Myocyte (in vitro differentiated cells): ENCODE results near the gene SPDYE4. TPM values are rescaled to one million over a fixed set of nuclear protein-coding genes. Genes with fewer than 3 reads are reported as not detected.

Source experiments
- DNase-seq: peaks from one replicate; pipeline ENCODE4 v3.0.0-alpha.2; 2012; ENCODE audit warnings: low read depth
- total RNA-seq: library from RNA; depleted of rRNA; stranded (reverse); fragments of >200 nt; gene quantifications from 2 replicates; pipeline ENCODE4 v1.2.3, GENCODE V29; 2014

The SPDYE4 gene
- total RNA-seq, 1 donor from 2014 or later: not detected

DNA sequence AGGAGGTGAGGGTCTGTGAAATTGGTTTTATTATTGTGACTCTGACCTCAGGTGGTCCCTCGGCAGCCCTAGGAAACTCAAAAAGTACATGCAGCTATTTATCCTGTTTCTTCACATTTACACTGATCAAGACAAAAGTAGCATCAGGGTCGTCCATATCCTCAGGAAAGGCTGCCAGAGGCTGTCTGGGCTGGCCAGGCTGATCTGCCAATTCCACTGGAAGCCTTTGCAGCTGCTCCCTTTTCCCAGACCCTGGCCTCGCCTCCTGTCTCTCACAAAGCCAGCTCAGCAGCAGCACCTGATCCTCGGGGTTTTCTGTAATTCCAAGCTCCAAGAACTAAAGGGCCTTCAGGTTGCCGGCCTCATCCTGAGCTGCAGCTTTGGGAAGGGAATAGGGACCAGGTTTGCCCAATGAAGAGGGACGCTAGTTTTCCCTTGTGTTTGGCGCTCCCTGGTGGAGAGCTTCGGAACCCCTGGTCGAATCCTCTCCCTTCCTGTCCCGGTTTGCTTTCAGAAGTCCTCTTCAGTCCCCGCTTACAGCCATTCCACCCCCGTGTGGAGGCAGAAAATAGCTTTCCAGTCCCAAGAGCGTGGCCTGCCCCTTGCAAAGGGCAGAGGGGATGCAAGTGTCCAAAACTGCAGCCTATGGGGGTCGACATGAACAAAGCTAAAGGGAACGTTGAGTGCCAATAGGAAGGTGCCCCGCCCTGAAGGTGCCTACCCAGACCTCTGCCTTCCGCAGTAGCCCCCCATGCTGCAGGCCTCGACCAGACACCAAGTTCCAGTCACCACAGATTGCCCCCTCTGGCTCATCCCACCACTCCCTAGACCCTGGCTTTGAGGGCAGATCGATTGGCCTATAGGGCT, 27.4 kb upstream of the SPDYE4 start:
- peak; percentile 66 for DNase-seq

DNA sequence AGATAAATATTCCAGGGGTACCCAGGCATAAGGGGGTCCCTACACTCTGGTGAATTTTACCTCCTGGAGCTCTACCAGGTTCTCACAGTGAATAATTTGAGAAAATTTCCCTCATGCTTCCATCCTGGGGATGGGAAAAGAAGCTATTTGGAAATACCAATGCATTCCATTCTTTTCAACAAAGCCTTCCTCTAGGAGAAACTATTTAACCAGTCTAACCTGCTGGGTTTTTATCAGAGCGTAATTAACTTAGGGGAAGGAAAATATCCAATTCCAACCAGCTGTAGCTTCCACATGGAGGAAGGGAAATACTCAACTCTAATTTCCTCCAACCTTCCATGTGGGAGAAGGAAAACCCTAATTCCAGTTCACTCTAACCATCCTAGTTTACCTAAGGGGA, 23.8 kb upstream of the SPDYE4 start:
- no peak for DNase-seq

DNA sequence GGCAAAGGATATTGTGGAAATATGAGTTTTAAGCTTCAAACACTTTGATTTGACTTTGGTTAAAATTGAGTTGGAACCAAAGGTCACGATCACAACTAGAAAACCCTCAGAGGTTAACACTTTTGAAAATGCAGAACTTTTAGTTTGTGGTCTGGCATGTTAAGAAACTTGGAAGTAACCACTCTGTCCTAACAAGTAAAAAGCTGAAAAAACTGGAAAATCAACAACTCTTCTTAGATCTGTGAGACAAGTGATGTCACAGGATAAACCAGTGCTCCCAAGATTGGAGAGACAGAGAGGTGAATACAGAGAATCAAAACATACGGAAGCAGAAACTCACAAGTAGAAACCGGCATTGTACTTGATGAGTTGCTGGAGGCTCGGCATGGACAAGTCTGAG, 23.4 kb upstream of the SPDYE4 start:
- no peak for DNase-seq

DNA sequence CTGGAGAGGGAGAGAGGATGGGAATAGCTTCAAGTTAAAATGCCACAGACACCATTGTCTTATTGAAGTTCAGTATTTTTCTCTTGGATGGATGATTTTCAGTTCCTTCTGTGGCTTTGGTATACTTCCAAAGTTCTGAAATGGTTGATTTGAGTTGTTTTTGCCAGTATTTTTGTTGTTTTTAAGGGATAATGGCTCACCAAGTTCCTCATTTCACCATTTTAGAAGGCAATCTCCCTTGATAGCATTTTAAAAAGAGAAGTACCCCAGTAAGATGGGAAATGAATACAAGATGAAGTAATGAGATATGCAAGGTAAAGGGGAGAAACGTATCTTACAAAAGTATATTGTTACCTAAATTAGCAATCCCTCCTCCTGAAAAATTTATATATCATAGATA, 18.5 kb upstream of the SPDYE4 start:
- no peak for DNase-seq

DNA sequence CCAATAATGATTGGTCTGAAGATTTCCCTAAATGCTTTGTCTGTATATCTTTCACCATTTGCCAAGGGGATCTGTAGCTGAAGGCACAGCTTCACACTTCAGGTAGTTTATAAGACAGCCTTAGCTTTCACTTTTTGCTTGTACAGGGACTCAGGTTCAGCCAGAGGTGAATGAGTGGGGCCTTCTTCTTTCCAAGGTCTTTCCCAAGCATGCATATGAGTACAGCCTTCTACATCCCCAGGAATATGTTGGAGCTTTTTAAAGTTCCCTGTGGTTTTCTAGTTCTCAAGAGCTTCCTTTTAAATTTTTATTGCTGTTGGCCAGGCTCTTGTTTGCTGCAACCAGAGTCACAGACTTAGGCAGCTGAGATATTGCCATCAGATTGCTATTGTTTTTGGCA, 17.9 kb upstream of the SPDYE4 start:
- DNase-seq: no peak

DNA sequence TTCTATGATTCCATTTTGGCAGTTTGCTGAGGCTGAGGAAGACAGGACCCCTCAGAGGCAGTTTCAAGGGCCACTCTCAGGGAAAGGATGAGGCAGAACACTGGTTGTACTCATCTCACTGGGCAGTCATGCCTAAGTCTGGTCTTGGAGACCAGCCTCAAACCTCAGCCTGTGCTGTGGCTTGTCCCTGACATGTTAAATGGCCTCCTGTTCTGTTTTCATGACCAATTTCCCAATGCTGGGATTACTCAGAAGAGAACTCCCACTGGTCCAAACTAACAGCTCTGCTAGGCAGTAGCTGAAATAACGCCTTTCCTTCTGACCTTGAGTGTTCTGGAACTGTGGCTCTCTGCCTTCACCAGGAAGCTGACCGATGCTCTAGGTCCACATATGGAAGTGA, 8.4 kb upstream of the SPDYE4 start:
- no peak for DNase-seq

DNA sequence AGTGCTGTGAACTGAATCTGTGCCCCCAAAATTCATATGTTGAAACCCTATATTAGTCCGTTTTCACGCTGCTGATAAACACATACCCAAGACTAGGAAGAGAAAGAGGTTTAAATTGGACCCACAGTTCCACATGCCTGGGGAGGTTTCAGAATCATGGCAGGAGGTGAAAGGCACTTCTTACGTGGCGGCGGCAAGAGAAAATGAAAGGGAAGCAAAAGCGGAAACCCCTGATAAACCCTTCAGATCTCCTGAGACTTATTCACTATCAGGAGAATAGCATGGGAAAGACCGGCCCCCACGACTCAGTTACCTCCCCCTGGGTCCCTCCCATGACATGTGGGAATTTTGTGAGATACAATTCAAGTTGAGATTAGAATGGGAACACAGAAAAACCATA, 3.7 kb upstream of the SPDYE4 start:
- no peak for DNase-seq

DNA sequence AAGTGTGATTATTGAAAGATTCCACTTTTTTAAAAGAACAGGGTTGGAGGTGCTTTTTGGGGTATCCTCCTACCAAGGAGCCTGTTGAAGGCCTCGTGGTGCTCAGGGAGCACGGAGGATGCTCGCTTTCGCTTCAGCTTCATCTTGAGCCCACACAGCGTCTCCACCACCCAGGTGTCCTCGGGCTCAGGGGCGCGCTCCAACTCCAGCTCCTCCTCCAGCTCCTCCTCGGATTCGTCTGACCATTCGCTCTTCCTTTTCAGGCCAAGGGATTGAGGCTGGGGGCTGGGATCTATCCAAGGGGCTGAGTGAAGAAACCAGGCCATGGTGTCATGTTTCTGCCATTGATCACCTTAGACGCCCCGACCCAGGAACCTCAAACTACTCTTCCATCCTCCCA, 1.2 kb downstream of the SPDYE4 start:
- no peak for DNase-seq

DNA sequence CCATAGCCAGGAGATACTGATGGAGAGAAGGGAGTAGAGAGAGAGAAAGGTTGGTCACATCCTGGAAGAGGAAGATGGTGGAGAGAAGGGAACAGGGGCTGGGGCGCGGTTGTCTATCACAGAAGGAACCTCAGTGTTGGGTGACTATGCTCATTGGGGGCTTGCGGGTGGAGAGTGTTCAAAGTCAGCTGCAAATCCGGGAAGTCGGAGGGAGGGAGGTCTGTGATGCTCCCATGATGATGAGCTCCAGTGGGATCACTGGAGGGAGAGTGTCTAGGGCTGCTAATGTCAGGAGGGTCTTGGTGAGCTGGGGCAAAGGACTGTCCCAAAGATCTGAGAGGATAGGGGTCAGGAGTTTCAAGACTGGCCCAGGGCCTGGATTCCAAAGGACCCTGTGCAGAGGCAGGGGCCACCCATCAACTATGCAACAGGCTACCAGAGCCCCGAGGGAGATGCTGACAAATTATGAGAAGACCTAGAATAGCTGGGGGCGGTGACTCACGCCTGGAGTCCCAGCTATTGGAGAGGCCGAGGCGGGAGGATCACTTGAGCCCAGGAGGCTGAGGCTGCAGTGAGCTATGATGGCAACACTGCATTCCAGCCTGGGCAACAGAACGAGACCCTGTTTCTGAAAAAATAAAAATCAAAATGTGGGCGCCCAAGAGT, 2.6 kb downstream of the SPDYE4 start:
- DNase-seq: no peak

DNA sequence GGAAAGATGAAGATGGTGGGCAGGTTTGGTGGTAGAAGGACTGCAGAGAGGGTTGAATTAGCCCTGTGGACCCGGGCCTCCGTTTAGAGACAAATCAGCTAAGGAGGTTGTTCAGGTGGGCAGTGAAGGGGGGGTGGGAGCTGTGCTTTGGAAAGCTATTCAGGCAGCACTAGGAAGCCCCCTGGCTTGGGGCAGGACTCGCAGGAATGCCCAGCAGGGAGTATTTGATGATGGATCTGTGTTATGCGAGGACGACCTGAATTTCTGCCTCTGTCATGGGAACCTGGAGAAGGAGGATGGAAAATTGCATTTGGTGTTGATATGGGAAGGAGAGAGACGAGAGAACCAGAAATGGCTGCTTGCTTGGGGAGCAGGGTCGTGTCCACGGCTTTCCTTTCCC, 3.5 kb downstream of the SPDYE4 start:
- DNase-seq: no peak

DNA sequence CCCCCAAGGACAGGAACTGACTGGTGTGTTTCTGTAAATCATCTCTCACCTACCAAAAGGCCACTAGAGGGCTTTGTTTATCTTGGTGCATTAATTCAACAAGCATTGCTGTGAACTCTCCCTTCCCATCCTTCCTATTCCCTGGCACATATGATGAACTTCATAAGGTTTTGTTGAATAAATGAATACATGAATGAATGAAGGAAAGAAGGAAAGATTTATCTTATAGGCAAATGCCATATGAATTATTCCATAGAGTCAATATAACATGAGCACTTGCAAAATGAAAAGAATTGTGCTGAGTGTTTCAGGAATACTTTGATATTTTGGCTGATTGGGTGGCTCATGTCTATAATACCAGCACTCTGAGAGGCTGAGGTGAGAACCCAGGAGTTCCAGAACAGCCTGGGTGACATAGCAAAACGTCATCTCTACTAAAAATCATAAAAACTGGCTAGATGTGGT, 4.3 kb downstream of the SPDYE4 start:
- no peak for DNase-seq

DNA sequence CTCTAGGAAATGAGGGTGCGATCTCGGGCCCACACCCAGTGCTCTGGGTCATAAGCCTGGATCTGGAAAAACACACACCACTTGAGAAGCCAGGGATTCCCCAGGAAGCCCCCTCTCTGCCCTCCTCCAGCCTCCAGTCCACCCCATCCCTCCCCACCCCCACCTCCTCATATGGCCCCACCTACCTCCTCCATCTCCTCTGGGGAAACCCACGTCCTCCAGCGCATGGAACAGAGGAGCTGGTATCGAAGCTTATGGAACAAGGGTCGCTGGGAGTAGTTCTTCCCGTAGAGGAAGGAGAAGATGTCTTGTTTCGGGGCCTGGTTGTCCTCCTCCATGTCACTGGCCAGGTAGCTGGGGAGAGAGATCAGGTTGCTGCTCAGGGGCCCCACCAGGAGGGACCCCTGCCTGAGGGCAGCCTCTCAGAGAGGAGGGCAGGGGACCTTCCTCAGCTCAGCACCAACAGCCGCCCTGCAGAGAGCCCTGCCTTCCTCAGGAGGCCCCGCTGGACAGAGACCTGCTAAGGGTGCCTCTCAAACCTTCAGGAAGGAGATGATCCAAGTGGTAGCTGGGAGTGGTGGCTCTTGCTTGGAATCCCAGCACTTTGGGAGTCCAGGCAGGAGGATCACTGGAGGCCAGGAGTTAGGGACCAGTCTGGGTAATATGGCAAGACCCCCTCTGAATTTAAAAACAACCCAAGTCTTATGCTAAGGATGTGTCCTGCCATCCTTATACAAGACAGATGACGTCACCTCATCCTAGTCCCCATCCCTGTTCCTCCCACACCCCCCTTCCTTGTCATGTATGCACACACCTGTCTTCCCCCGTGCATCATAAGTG, 5.0 kb downstream of the SPDYE4 start:
- no peak for DNase-seq

DNA sequence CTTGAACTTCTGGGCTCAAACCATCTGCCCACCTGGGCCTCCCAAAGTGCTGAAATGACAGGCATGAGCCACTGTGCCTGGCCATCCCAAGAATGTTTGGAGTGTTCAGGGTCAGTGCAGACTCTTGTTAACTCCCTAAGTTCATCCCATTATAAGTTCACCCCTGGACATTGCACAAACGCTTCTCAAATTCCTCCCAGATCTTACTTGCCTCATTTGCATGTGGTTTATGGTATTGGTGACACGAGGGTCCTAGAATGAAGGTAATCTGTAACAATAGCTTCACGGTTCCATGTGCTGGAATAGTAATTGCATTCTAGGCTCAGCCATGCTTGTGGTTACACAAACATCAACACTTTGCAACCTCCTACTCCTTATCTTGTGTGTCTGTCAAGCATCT, 8.7 kb downstream of the SPDYE4 start:
- no peak for DNase-seq

DNA sequence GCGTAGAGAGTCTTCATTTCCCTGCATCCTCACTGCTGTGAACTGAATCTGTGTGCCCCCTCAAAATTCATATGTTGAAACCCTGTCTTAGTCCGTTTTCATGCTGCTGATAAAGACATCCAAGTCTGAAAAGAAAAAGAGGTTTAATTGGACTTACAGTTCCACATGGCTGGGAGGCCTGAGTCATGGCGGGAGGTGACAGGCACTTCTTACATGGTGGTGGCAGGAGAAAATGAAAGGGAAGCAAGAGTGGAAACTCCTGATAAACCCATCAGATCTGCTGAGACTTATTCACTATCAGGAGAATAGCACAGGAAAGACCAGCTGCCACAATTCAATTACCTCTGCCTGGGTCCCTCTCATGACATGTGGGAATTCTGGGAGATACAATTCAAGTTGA, 10.6 kb downstream of the SPDYE4 start:
- no peak for DNase-seq

DNA sequence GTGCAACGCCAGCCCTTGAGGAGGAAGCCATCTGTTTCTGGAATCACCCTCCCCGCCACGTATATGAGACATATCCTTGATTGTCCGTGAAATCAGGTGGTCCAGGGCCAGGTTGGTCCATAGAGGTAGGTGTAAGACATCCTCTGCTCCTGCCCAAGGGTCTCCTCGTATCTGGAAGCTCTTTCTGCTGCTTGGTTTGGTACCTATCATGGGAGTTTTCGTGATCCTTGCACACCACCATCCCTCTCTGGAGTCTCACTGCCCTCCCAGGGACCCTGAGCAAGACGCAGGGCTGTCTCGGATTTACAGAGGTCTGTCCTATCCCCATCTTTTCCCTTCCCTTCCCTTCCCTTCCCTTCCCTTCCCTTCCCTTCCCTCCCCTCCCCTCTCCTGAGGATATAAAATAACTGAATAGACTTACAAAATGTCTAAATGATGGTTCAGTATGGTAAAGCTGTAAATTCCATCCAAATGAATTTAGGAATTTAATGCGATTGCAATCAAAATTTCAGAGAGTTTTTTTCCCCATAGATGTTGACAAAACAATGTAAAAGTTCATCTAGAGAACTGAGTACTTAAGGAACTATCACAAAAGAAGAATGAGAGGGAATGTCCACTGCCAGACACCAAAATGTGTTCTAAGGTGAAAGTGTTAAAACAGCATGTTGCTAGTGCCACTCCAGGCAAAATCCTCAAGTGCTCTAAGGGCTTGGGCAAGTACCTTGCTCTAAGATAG, 11.7 kb downstream of the SPDYE4 start:
- no peak for DNase-seq

DNA sequence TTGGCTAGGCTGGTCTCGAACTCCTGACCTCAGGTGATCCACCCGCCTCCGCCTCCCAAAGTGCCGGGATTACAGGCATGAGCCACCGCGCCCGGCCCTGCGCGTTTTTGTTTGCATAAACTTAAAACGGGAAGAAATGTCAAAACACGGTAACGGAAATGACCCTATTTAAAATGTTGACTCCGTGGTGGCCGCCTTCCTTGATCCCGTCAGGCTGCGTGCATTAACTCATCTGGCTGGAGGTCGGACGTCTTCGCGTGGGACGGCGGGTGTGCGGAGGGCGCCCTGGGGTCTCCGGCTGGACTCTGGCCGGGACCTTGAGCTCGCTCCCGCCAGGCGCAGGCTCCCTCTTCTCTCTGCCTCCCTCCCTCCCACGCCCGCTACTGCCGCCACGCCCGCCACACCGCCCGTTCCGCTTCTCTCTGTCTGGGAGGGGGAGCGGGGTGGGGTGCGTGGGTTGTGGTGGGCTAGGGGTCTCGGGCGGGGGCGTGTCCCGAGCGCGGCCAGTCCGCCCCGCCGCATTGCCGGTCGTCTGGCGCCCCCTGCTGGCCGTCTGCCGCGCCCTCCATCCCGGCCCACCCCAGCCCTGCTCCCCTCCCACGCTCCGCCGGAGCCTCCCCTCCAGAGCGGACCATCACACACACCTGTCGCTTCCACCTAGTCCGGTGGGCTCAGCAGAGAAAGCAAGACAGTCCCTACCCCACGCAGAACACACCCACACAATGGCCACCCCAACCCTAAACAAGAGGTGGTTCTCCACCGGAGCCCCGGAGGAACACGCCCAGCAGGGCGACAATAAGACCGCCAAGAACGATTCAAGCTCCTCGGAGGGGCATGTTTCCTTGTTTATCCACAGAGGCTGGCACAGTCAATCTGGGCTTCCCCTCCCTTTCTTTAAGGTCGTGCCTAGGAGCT, 12.5 kb downstream of the SPDYE4 start:
- DNase-seq: peak; percentile 48

DNA sequence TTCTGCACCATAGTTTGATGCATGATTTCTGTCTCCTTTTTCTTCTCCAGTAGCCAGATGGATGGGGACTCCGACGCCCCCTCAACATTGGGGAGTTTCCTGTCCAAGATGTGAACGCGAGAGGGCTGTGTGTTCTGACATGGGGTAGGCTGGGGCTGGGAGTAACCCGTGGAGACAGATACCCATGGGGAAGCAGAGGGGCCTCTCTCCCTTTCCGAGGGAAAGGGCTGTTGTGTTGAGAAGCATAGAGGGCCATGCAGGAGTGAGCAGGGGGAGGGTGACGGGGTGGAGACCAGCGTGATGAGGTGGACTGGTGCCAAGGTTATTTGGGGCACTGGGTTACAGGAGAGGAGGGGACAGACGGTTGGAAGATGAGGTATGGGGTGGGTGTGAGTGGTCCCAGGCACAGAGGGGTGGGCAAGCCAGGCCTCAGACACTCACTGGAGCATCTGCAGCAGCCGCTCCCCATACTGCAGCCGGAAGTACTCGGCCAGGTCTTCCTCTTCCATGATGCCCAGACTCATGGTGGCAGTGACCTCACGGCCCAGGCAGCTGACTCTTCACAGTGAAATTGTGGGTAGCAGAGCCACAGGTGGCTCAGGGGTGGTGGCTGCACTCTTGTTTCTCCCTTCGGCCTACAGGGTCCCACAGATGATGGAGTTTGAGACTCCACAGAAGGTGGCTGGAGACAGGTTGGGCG, 14.1 kb downstream of the SPDYE4 start:
- no peak for DNase-seq

DNA sequence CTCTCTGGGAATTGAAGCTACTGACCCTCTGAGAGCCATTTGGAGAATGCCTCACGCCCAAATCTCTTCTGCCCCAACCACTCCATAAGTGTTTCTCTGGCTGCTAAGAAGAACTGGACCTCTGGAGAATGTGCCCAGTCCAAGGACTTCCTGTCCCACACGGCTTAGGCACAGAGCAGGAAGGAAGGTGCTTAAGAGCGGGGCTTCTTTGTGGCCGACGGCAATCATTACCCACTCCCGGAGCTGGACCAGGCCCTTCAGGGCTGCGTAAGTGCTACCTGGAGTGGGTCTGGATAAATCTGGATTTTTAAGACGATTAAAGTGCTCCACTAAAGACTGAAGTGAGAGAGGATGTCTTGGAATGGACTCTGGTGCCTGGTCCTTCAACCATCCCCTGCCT, 15.5 kb downstream of the SPDYE4 start:
- DNase-seq: no peak

DNA sequence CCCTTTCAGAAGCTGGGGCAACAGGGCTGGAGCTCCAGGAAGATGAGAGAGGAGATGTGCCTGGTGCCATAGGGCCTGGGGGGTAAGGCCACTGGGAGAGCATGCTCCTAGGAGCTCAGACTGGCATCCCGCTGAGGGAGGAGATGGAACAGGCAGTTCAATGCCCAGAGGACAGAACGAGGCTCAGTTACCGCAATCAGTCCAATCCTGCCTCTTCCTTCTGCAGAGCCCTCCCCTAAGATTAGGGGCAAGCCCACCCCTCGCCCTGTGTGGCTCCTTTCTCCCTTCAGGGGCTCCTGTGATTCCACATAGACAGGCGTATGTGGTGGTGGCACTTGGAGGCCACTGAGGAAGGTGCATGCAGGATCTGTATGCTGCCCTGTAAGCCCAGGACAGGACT, 16.1 kb downstream of the SPDYE4 start:
- no peak for DNase-seq
